Right ventricle myocardium superior (tissue), 1 donor: ENCODE measurements around the gene FMNL1. TPM values are rescaled to one million over a fixed set of nuclear protein-coding genes. Genes with fewer than 3 reads are reported as not detected.
A peak's percentile ranks its signal among the peaks of the same experiment; 100 is the strongest.

Experiments used
- ATAC-seq: fragments of 200-7000 bp; cut with Tn5 transposase; one replicate; pipeline ENCODE4 v1.9.1; 2020; ENCODE audit warnings: mild to moderate bottlenecking; ENCODE audit not compliant: poor library complexity
- DNase-seq: peaks from one replicate; pipeline ENCODE4 v3.0.0-alpha.2; 2020
- intact Hi-C: fragments of 100-400 bp; cut with DNase I; formaldehyde crosslinking; loops from one replicate; pipeline ENCODE4 v1.11.2; 2022
- total RNA-seq: library from RNA; stranded (reverse); fragmentation: NEBNext Ultra II Directional; extraction: Animal tissue kit (Norgen Biotek cat#: 25700); gene quantifications from one replicate; pipeline ENCODE4 v1.2.1, GENCODE V29; 2021
- donor health status: DM: no; HTN: yes; CAD: no; lungs with severe emphysema.

FMNL1 gene
- total RNA-seq, 1 donor from 2014 or later: 12.0 TPM

DNA sequence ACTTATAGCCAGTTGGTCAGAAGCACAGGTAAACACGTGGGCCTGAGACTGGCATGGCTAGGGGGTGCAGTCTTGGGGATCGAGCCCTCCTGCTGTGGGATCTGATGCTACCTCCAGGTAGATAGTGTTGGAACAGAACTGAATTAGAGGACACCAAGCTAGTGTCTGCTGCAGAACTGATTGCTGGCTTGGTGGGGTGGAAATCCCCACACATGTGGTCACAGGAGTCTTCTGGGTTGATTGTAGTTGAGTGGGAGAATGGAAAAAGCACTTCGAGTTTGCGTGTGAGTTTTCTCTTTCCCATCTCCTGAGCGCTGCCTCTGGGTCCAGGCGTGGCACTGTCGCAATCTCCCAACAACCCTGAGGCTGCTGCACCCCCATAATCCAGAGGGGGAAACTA lies 48.2 kb downstream of the FMNL1 start:
- intact Hi-C loops: no loop called here
- DNase-seq (no peak), ATAC-seq (no peak)

DNA sequence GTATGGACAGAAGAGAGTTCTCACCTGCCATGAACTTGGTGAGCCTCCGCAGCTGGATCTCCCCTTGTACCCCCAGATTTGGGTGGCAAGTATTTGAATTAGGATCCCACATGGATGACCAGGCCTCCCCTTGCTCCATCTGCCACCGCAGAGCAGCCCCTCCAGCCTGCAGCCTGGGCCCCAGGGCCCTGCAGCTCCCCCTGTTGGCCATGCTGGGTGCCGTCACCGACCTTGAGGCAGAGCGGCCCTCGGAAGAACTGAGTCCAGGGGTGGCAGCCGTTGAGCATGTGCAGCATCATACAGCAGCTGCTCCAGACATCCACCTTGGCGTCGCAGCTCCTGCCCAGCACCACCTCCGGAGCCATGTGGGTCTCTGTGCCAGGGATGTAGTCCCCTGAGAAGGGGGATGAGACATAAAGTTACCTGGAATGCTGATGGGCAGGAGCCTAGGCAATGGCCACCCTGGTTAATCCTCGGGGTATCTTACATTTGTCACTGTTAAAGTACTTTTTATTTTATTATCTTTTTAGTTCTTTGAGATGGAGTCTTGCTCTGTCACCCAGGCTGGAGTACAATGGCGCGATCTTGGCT lies 49.2 kb downstream of the FMNL1 start:
- intact Hi-C loops: no loop called here
- ATAC-seq (no peak), DNase-seq (no peak)

DNA sequence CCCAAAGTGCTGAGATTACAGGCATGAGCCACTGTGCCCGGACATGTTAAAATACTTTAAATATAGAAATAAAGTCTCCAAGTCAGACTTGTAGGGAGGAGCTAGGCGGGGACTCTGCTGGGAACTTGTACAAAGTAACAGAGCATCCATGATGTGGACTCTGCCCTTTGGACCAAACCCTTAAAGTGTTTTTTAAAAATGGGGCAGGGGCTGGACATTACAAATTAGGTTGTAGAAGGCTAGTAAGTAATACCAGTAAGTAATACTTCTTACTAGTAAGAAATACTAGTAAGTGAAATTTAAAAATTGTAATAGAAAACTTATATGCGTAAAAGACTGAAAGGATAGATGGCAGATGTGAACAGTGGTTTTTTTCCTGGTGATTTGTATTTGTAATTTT lies 49.9 kb downstream of the FMNL1 start:
- intact Hi-C loops: no loop called here
- ATAC-seq: no peak
- no peak for DNase-seq

DNA sequence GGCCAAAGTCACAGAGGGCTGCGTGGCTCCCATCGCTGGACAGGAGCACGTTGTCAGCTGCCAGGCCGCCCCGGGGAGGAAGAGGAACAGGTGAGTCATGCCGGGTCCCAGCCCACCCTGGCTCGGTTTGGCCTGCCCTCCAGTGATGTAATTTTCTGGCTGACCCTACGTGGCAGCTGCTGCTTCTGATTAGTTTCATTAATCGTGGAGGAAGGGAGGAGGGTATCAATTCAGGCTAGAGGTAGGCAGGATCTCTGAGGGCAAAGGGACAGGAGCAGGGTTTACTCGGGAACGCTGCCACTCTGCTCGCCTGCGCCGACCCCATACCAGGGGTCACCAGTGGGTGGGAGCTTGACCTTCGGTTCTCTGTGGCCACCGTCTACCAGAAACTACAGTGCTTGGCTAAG lies 51.9 kb downstream of the FMNL1 start:
- DNase-seq (peak; percentile 40), ATAC-seq (no peak)
- intact Hi-C loops: no loop called here

DNA sequence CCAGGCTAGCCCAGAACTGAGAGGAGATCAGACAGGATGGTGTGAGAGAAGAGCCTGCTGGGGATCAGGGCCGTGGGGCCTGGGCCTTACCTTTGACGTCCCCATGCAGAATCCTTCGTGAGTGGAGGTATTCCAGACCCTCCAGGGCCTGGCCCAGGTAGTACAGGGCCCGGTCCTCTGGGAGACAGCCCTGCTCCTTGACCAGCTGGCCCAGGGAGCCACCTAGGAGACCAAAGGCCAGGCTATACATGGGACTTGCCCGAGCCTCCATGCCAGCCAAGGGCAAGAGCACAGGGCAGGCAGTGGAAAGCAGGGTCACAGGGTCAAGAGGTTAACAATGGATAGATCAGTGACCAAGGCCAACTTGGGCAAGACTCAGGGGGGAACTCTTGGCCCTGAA lies 52.3 kb downstream of the FMNL1 start:
- no peak for ATAC-seq
- intact Hi-C loops: no loop called here

DNA sequence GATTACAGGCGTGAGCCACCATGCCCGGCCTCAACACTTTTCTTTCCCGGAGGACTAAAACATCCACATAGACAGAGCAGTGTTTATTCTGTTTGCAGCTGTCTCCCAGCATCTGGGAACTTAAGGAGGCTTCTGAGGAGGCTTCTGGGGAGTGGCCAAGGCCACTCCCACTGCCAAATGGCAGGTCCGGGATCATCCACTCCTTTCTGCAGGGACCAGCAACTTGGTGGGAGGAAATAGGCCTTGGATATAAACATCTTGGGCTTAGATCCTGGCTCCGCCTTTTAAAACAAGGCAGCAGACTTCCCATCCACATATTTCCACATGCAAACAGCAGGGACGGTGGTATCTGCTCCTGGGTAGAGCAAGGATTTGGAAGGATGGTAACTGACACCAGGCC lies 54.3 kb downstream of the FMNL1 start:
- DNase-seq (peak; percentile 45), ATAC-seq (no peak)
- intact Hi-C loops: no loop called here

More for the DNA sequence above, 52.3 kb downstream of the FMNL1 start:
- DNase-seq: peak; percentile 22

DNA sequence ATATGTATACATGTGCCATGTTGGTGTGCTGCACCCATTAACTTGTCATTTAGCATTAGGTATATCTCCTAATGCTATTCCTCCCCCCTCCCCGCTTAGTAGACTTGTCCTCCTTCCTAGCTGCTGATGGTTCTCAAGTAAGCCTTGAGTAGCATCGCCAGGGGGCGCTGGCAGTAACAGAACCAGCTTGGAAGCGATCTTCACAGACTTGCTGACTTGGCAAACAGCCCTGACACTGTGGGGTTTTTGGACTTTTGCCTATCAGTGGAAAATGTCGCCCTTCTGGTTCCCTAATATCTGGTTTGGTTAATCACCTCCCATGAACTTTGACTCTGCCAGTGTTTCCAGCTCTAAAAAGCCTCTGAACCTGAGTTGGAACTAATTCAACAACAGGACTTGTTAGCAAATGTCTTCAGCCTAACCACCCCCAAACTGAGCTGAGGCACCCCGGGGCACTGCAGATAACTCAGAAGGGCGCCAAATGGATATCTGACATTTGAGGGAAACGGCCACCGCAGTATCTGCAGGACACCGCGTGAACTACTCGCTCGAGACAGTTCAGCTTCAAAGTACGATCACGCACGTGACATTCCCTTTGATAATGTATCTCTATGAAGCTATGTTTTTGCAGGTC lies 55.6 kb downstream of the FMNL1 start:
- peak; percentile 98 for DNase-seq
- ATAC-seq: peak; percentile 78
- intact Hi-C loops: no loop called here

DNA sequence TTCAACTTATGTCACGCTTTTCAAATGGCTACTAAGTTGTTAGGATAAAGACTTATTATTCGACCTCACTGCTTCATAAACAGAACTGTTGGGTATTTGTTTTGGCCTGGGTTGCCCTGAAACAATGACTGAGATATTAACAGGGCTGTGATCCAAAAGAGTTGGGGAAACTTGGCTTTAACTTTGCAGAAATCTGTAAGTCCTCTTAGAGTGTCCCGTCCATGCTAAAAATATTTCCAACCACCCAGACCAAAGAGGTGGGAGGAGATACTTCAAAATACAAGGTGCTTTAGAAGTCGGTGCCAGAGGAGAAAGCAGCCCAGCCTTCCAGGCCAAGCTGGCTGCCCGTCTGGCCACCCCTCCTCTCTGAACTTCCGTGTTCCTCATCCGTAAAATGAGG lies 56.3 kb downstream of the FMNL1 start:
- peak; percentile 54 for DNase-seq
- intact Hi-C loops: loop anchor here (2.0 kb wide), 1 partner anchor 107 kb away; no protein-coding TSS in a partner anchor
- peak; percentile 68 for ATAC-seq

DNA sequence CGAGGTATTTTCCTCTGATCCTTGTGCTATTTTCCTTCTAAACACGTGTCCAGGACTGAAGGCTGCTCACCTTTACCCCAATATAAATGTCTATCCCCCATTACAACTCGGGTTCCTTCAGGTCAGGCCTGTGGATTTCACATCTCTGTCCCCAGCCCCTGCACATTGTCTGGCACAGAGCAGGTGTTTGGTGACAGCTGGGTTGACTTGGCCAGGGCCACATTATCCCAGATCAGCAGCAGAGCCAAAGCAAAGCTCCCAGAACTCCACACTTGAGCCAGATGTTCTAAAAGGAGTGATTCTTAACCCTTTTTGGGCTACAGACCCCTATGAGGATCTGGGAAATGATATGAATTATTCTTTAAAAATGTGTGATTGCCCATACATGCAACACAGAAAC lies 58.2 kb downstream of the FMNL1 start:
- DNase-seq: peak; percentile 61
- peak; percentile 43 for ATAC-seq
- intact Hi-C loops: loop anchor here (2.0 to 5.0 kb wide), 2 partner anchors 37 to 105 kb away; partner anchors contain the start of gene MAP3K14

DNA sequence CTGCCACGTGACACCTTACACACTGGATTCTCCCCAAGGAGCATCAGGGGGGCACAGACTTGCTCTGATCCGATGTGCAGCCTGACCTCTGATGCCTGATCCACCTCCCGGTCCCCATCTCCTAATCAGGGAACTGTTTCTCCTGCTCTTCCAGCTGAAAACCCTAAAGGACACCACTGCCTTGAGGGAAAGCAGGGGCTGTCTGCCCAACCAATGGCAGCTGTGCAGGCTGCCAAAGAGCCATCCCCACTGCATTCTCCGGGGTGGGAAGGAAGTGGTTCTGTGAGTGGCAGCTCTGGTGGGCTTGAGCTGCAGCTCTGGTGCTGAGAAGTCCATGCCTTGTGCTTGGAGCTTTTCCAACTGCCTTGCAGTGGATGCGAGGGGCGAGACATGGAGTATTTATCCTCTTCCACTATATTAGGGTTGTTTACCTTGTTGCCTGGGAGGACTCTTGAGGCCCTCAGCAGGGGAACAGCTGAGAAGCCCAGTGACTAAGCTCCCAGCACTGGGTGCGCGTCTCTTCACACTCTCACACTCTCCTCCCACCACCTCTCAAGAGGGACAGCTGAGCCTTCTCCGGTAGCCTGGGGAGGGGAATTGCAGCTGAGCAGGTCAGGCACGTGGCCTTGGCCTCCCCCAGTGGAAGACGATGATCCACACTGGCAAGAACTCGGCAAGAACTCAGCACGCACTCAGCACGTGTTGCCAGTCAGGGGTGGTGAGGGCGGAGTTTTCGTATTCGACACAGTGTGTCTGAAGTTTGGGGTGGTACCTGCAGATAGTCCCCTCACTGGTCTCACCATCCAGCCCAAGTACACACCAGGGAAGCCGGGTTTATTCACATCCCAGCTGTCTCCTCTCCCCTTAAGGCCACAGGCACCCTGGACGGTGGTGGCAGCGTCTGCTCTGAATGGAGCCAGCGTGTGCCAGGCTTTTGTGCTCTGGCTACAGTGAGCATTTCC lies 61.3 kb downstream of the FMNL1 start:
- peak; percentile 55 for ATAC-seq
- intact Hi-C loops: loop anchor here (5.0 kb wide), 1 partner anchor 34 kb away; the partner anchor contains the start of gene MAP3K14

DNA sequence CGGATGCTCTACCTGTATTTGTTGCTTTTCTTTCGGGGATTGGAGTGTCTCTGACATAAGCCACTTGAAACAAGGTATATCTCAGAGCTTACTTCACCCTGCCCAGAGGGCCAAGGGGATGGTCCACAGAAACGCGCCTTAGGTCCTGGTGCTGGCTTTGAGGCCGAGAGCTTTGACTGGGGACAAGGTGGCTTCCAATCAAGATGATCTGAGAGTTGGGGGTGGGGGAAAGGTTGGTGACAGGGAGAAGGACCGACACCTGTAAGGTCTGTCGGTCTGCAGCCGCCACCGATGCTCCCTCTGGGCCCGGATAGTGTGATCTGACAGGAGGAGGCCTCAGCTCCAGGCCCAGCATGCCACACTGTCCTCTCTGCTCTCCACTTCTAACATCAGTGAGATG lies 62.0 kb downstream of the FMNL1 start:
- intact Hi-C loops: loop anchor here (5.0 kb wide), 1 partner anchor 34 kb away; the partner anchor contains the start of gene MAP3K14
- no peak for ATAC-seq

More for the DNA sequence above, 61.3 kb downstream of the FMNL1 start:
- DNase-seq: peak; percentile 66

DNA sequence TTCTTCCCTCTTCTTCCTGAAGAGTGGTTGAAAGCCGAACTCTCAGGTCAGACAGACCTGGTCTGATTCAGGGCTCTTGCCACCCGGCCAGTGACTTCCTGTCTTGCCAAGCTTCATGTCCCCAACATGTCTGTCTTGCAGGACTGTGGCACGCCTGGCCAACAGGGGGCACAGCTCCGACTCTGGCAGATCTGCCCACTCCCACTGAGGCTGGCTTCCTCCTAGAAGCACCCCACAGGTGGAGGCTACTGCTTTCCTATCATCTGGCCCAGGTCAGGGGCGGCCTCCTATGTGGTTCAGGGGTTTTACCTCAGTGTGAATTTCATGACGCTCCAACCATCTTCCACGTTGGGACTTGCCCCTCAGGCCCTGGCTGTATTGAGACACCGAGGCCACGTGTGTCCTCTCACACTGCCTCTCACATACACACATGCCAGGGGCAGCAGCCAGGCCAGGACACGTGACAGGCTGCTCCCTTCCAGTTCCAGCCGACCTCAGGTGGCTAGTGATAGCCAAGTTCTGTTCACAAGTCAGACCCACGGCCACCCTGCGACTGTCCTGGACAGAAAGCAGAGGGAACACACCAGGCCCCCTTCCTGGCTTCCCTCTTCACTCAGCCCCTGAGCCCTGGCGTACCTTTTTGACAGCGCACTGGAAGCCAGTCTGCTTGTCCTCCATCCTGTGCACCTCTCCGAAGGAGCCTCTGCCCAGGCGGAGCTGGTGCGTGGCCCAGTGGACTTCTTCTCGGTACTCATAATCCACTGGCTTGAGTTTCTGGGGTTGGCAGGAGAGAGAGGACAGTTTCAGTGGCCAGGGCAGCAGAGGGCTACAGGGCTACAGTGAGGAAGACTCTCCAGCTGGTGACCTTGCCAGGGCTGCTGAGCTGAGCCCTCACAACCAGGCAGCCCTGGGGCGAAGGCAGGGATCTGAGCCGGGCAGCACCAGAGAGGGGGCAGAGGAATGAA lies 62.8 kb downstream of the FMNL1 start:
- intact Hi-C loops: loop anchor here (5.0 kb wide), 1 partner anchor 33 kb away; the partner anchor contains the start of gene MAP3K14
- ATAC-seq (peak; percentile 66), DNase-seq (peak; percentile 85)

More for the DNA sequence above, 62.0 kb downstream of the FMNL1 start:
- DNase-seq: peak; percentile 30

DNA sequence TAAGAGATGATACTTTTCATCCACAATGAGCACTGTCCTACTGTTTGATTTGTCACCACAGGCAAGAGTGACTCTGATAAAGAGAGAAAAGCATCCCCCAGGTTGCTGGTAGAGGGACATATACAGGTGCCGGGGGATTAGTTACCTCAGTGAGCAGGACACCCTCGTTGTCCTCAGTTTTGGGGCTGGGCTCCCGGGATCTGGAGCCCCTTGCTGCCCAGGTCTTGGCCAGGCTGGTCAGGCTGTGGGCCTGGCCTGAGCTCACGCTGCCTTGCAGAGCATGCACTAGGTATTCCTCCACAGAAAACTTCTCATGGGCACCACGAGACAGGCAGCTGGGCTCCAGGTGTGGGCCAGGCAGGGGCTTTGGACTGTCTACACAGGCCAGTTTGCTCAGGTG lies 64.6 kb downstream of the FMNL1 start:
- DNase-seq: peak; percentile 33
- intact Hi-C loops: no loop called here
- no peak for ATAC-seq

DNA sequence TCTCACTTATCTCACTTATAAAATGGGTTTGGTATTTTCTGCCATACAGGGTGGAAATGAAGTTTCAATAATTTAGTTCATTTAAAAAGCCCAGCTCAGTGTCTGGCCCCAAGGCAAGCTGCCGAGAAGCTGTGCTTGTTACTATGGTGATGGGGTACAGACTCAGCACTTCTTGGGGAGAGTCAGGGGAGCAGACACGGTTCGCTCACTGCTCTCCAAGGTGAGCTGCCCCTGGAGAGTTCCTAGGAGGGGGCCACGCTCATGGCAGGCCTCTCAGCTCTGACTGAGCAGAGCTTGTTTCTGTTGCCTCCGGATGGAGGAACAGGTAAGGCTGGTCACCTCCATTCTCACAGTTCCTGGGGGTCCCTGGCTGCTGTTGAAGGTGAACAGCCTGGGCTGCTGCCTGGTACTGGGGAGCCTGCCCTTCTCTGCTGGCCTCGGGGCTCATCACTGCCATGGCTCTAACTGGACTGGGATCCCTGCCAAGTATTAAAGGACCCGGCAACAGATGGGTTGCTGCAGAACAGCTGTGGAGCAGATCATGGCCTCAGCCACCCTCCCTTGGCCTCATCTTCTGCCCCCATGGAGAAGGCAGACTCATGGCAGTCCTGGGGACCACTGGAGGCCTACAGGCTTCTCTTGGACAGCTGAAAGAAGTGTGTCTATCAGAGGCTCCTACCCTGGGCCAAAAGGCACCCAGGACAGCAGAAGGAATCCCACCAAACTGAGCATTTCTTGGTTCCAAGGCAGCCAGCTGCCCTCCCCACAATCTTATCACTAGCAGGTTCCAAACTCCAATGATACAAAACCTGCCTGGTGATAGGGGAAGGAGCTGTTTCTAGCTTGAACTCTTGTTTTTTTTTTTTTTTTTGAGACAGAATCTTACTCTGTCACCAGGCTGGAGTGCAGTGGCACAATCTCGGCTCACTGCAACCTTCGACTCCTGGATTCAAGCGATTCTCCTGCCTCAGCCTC lies 66.1 kb downstream of the FMNL1 start:
- DNase-seq (peak; percentile 51), ATAC-seq (peak; percentile 31)
- intact Hi-C loops: no loop called here

DNA sequence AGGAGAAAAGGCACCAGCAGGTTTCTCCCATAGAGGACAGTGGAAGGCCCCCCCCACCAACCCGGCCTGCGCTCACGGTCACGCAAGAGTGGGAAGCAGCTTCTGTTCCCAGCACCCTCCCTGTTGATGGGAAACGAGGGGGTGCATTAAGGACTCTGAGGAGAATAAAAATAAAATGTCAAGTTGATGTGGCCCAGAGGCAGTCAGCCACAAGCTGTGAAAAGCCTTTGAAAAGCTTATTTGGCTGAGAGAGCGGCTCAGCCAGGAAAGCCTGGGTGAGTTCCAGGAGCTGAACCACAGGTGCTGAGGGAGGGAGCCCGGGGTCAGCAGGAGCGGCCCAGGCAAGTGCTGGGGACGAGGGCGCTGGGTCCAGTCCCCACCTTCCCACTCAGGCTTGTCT lies 67.1 kb downstream of the FMNL1 start:
- ATAC-seq: peak; percentile 51
- DNase-seq: peak; percentile 62
- intact Hi-C loops: no loop called here

DNA sequence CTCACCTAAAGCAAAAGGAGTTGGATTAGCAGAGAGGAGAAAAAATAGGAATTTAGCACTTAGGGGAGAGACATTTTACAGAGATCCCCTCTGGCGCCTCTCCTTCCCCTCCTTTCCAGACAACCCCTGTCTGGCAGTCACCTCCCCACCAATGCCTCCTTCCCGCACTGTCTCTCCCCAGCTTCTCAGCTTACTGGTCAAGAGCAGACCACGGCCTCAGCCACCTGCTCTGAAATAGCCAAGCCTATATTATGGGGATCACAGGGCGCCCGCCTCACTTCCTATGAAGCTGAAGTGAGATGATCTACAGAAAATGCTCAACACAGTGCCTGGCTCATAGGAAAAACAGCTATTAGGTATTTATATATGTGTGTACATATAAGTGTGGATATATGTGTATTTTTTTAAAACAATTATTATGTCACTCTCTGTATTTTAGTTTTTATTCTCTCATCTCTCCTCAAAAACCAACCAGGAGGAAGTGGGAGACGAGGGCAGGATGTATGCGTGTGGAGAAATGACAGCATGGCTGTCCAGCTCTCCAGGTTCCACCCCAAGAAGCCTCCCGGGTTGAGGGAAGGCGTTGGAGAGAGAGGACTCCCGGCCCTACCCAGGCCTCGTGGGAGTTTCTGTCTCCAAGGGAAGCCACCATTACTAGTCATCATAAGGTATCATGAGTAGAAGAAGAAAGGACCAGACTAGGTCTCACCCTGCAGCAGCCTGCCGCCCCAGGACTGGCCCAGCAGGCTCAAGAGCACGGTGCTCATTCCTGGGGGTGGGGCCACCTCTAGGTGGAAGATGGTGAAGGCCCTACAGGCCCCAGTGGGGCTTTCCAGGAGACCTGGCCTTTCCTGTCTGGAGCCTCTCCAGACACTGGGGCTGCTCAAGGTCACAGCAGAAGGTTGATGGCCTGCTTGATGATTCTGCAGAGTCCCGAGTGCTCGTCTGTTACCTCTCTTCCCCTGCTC lies 67.9 kb downstream of the FMNL1 start:
- intact Hi-C loops: no loop called here
- no peak for ATAC-seq
- DNase-seq: peak; percentile 41
